GM19099 (cell line): ENCODE measurements around the gene PLCB1.

Source experiments
- POLR2A ChIP-seq: IDR thresholded peaks from 3 replicates; pipeline ENCODE4 v1.6.1; 2011; ENCODE audit warnings: low read depth; ENCODE audit not compliant: insufficient read length; ENCODE audit errors: extremely low read depth

PLCB1 gene

GRCh38 chr20:8854571-8854970, 722.5 kb downstream of the PLCB1 start:
- no peak for TF ChIP-seq POLR2A

- no peak for TF ChIP-seq POLR2A
These were observed 723.2 kb downstream of the PLCB1 start for GRCh38 chr20:8855315-8855714.

- no peak for TF ChIP-seq POLR2A
These were observed 724.6 kb downstream of the PLCB1 start for GRCh38 chr20:8856668-8857067.

- no peak for TF ChIP-seq POLR2A
These were observed 726.2 kb downstream of the PLCB1 start for GRCh38 chr20:8858181-8858787.

- TF ChIP-seq POLR2A: no peak
These were observed 728.0 kb downstream of the PLCB1 start for GRCh38 chr20:8860011-8860495.

- no peak for TF ChIP-seq POLR2A
These were observed 730.0 kb downstream of the PLCB1 start for GRCh38 chr20:8862092-8862491.

- TF ChIP-seq POLR2A: no peak
These were observed 733.6 kb downstream of the PLCB1 start for GRCh38 chr20:8865636-8866035.

- no peak for TF ChIP-seq POLR2A
These were observed 735.1 kb downstream of the PLCB1 start for GRCh38 chr20:8867038-8867740.

- no peak for TF ChIP-seq POLR2A
These were observed 738.6 kb downstream of the PLCB1 start for GRCh38 chr20:8870652-8871051.

GRCh38 chr20:8874437-8874836, 742.4 kb downstream of the PLCB1 start:
- TF ChIP-seq POLR2A: no peak

GRCh38 chr20:8875586-8875985, 743.5 kb downstream of the PLCB1 start:
- TF ChIP-seq POLR2A: no peak

- TF ChIP-seq POLR2A: no peak
These were observed 744.3 kb downstream of the PLCB1 start for GRCh38 chr20:8876366-8876765.

GRCh38 chr20:8877294-8877693, 745.2 kb downstream of the PLCB1 start:
- no peak for TF ChIP-seq POLR2A

GRCh38 chr20:8879669-8880068, 747.6 kb downstream of the PLCB1 start:
- no peak for TF ChIP-seq POLR2A

GRCh38 chr20:8880085-8880853, 748.2 kb downstream of the PLCB1 start:
- TF ChIP-seq POLR2A: no peak

GRCh38 chr20:8891039-8891438, 759.0 kb downstream of the PLCB1 start:
- TF ChIP-seq POLR2A: no peak
